ENCODE results near the gene KCNN3. TPM values are rescaled to one million over a fixed set of nuclear protein-coding genes. Genes with fewer than 3 reads are reported as not detected.

Gene KCNN3
- total and polyA plus RNA-seq, 2 of the 8 experiments (the other 6 are each of a cell fraction or from before 2014, with no cell fraction given) = 2.8 to 3.7 TPM

- no peak for FAIRE-seq
- CTCF ChIA-PET (ENCODE audit: partially characterized antibody) = interaction anchor here (0.9 to 4.0 kb wide), 3 partner anchors 9 to 25 kb away, joined by 3 to 22 read pairs (median 4); no protein-coding TSS in a partner anchor
- POLR2A ChIA-PET (ENCODE audit: partially characterized antibody) = interaction anchor here (1.4 kb wide), 1 partner anchor 12 kb away, joined by 3 read pairs; no protein-coding TSS in a partner anchor
- TF ChIP-seq, protein P1, sequence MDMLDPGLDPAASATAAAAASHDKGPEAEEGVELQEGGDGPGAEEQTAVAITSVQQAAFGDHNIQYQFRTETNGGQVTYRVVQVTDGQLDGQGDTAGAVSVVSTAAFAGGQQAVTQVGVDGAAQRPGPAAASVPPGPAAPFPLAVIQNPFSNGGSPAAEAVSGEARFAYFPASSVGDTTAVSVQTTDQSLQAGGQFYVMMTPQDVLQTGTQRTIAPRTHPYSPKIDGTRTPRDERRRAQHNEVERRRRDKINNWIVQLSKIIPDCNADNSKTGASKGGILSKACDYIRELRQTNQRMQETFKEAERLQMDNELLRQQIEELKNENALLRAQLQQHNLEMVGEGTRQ (IDR thresholded peaks at IDR 0.05; ENCODE audit: low read length) = no peak
- TF ChIP-seq HDAC2 (IDR thresholded peaks at IDR 0.05; ENCODE audit: borderline replicate concordance in 1 of 2, low read depth in 2 of 2, low read length in 2 of 2) (no peak), POU5F1 (IDR thresholded peaks at IDR 0.05; ENCODE audit: low read depth, low read length) (no peak), MAFK (IDR thresholded peaks at IDR 0.05; ENCODE audit: low read depth, low read length) (no peak), SP2 (IDR thresholded peaks at IDR 0.05; ENCODE audit: low read length) (no peak), SRF (IDR thresholded peaks at IDR 0.05; ENCODE audit: low read depth, low read length) (no peak), TEAD4 (IDR thresholded peaks at IDR 0.05; ENCODE audit: low read depth, low read length) (no peak), GABPA (IDR thresholded peaks at IDR 0.05; ENCODE audit: borderline replicate concordance, insufficient read depth, low read length) (no peak), SIN3A (conservative IDR thresholded peaks at IDR 0.05 in 1 of 2, IDR thresholded peaks at IDR 0.05 in 1 of 2; ENCODE audit: low read depth in 1 of 2, low read length in 2 of 2) (no peak), CBX5 (IDR thresholded peaks at IDR 0.05; ENCODE audit: low read depth, low read length) (no peak), MAX (IDR thresholded peaks at IDR 0.05) (no peak), SP1 (IDR thresholded peaks at IDR 0.05; ENCODE audit: low read depth, low read length) (no peak), BACH1 (IDR thresholded peaks at IDR 0.05; ENCODE audit: low read length) (no peak)
These were observed 59.5 kb downstream of the KCNN3 start for GRCh38 chr1:154810571-154810970.

More at GRCh38 chr1:154810571-154810970, 59.5 kb downstream of the KCNN3 start:
- H2AK5ac ChIP-seq (ENCODE audit: low read depth, low read length) = no peak overlapping the region
- no peaks in the 10 kb centered on the region for H3K23me2 ChIP-seq (ENCODE audit: low read depth, low read length)
- DNase-seq (ENCODE audit: low read depth in 1 of 2, low spot score in 2 of 2) = no peak
- H3K18ac ChIP-seq (ENCODE audit: extremely low read depth, low read length) = no peak overlapping the region
- 0 out of 7 replicates have a peak, but pooled peaks cover 0 to 2% (median 0%) of the 10 kb centered on the region in 4 experiments for H3K27me3 ChIP-seq (replicated peaks in 1 of 4; ENCODE audit: control insufficient read depth in 3 of 4, extremely low read depth in 1 of 4, insufficient read depth in 3 of 4, low read length in 3 of 4)
- H3K23ac ChIP-seq (ENCODE audit: insufficient read length) = no peak overlapping the region
- H3K4me2 ChIP-seq (ENCODE audit: insufficient read depth in 1 of 2, low read depth in 2 of 2, low read length in 2 of 2) = no peak overlapping the region
- no peak overlapping the region for H2AFZ ChIP-seq (ENCODE audit: low read length)
- H4K8ac ChIP-seq (ENCODE audit: extremely low read depth, insufficient read depth, low read length) = no peak overlapping the region
- H4K91ac ChIP-seq (replicated peaks; ENCODE audit: insufficient read length, low read length) = no peak overlapping the region
- no peaks in the 10 kb centered on the region for H4K20me1 ChIP-seq (replicated peaks in 1 of 2; ENCODE audit: control insufficient read depth in 1 of 2, insufficient read depth in 2 of 2, low read length in 2 of 2)
- no peak overlapping the region for H3K4ac ChIP-seq (replicated peaks; ENCODE audit: insufficient read length, low read depth, low read length)
- 0 out of 2 replicates have a peak overlapping the region, but pooled peaks have one; percentile 42 for H2BK12ac ChIP-seq (ENCODE audit: low read depth, low read length)
- H3K56ac ChIP-seq (replicated peaks; ENCODE audit: insufficient read length, low read depth, low read length) = no peak overlapping the region
- H3K79me1 ChIP-seq (ENCODE audit: low read depth, low read length) = no peaks in the 10 kb centered on the region
- H4K5ac ChIP-seq (ENCODE audit: insufficient read length, low read depth, low read length) = no peak overlapping the region
- H3K4me1 ChIP-seq (replicated peaks in 1 of 4; ENCODE audit: control insufficient read depth in 3 of 4, insufficient read depth in 4 of 4, low read length in 3 of 4) = peaks cover 0 to 20% (median 15%) of the 10 kb centered on the region in 4 experiments; a peak in 5 of 7 replicates
- H3K27ac ChIP-seq (ENCODE audit: low read depth, low read length) = no peak overlapping the region
- H3K79me2 ChIP-seq (ENCODE audit: control insufficient read depth in 1 of 2, insufficient read depth in 2 of 2, low read length in 2 of 2) = no peaks in the 10 kb centered on the region
- H2BK15ac ChIP-seq (ENCODE audit: low read length) = no peak overlapping the region
- H2BK120ac ChIP-seq (replicated peaks; ENCODE audit: low read depth, low read length) = no peak overlapping the region
- H3K9ac ChIP-seq (replicated peaks in 1 of 4; ENCODE audit: extremely low read depth in 1 of 4, low read depth in 3 of 4, low read length in 3 of 4) = no peak overlapping the region
- no peak overlapping the region for H2BK5ac ChIP-seq (ENCODE audit: low read depth, low read length)
- H3K9me3 ChIP-seq (ENCODE audit: insufficient read depth in 2 of 2, low read depth in 1 of 2, low read length in 1 of 2) = no peaks in the 10 kb centered on the region
- 90% methylated on average over 1 of the region's 1 CpG; no CpG with 5 or more reads in 1 of the 2 experiments for WGBS, 2 experiments (ENCODE audit: extremely low coverage in 1 of 2, insufficient coverage in 1 of 2, insufficient read length in 1 of 2, insufficient replicate concordance in 2 of 2, low coverage in 1 of 2, low lambda C conversion rate in 2 of 2, missing lambda C conversion rate in 1 of 2)
- H3K4me3 ChIP-seq (ENCODE audit: extremely low read depth in 1 of 4, insufficient read depth in 2 of 4, low read depth in 3 of 4, low read length in 4 of 4) = no peak overlapping the region
- no peak overlapping the region for H2BK20ac ChIP-seq (ENCODE audit: low read length)
- H3K36me3 ChIP-seq (ENCODE audit: control insufficient read depth in 2 of 4, insufficient read depth in 4 of 4, low read length in 3 of 4) = no peaks in the 10 kb centered on the region
- no peak overlapping the region for H3K14ac ChIP-seq (ENCODE audit: insufficient read length)
